T-helper 17 cell (primary cell): ENCODE measurements around the gene TPRN. TPM values are rescaled to one million over a fixed set of nuclear protein-coding genes. Genes with fewer than 3 reads are reported as not detected.

Source experiments
- ATAC-seq: fragments of 150-1000 bp; cut with Tn5 transposase; 2 replicates; pipeline ENCODE4 v1.10.0; 2021; ENCODE audit warnings: mild to moderate bottlenecking, moderate library complexity
- DNase-seq, 3 donors: peaks; one replicate each; pipeline versions ENCODE4 v3.0.0 to v3.0.0-alpha.2; 2020 to 2021
- H3K9me3 ChIP-seq: one replicate; pipeline ENCODE4 v1.7.0; 2013; ENCODE audit warnings: low read length, mild to moderate bottlenecking; ENCODE audit not compliant: control insufficient read depth, poor library complexity, severe bottlenecking
- H3K27ac Mint-ChIP-seq: one replicate; pipeline ENCODE4 v1.8.0; 2022; ENCODE audit warnings: mild to moderate bottlenecking, moderate library complexity, mixed read lengths
- H3K27me3 Mint-ChIP-seq: one replicate; pipeline ENCODE4 v1.8.0; 2022; ENCODE audit warnings: mixed read lengths
- H3K36me3 Mint-ChIP-seq: one replicate; pipeline ENCODE4 v1.8.0; 2022; ENCODE audit warnings: low read depth, mixed read lengths
- H3K4me1 Mint-ChIP-seq: one replicate; pipeline ENCODE4 v1.8.0; 2022; ENCODE audit warnings: mild to moderate bottlenecking, mixed read lengths
- H3K4me3 Mint-ChIP-seq: one replicate; pipeline ENCODE4 v1.8.0; 2022; ENCODE audit warnings: mild to moderate bottlenecking, moderate library complexity, mixed read lengths
- total RNA-seq, 4 donors: library from RNA in 2 of 4; stranded (reverse) in 2 of 4; gene quantifications; one replicate each; pipeline ENCODE4 v1.2.3 and lab custom pipeline; 2022 to 2026

TPRN gene
- total RNA-seq, 2 donors from 2014 or later = 5.7 to 6.3 TPM

GRCh38 chr9:137231372-137232039 is 31.0 kb upstream of the TPRN start:
- H3K9me3 ChIP-seq = no peaks in the 10 kb centered on the region
- Mint-ChIP-seq H3K36me3 (peaks cover 2% of the 10 kb centered on the region), H3K27me3 (peaks cover 15% of the 10 kb centered on the region), H3K27ac (no peak overlapping the region), H3K4me3 (no peak overlapping the region), H3K4me1 (peaks cover 4% of the 10 kb centered on the region)
- DNase-seq (no peak), ATAC-seq (no peak)

GRCh38 chr9:137230705-137231371 is 30.3 kb upstream of the TPRN start, which contains the start of gene SLC34A3:
Gene SLC34A3 (plus strand): TSS chr9:137230901. CDS start chr9:137231703, 802 bp downstream.
- peaks cover 15% of the 10 kb centered on the region for H3K27me3 Mint-ChIP-seq
- no peak for ATAC-seq
- peaks cover 4% of the 10 kb centered on the region for H3K4me1 Mint-ChIP-seq
- H3K36me3 Mint-ChIP-seq = peaks cover 2% of the 10 kb centered on the region
- DNase-seq = no peak
- no peak within 1 kb of the TSS for H3K27ac Mint-ChIP-seq
- H3K9me3 ChIP-seq = no peaks in the 10 kb centered on the region
- H3K4me3 Mint-ChIP-seq = no peak within 1 kb of the TSS

GRCh38 chr9:137229903-137230704 is 29.6 kb upstream of the TPRN start:
- Mint-ChIP-seq H3K4me1 (peaks cover 4% of the 10 kb centered on the region), H3K36me3 (peaks cover 2% of the 10 kb centered on the region), H3K27me3 (peaks cover 12% of the 10 kb centered on the region), H3K4me3 (no peak overlapping the region), H3K27ac (no peak overlapping the region)
- ATAC-seq = no peak
- no peak for DNase-seq
- no peaks in the 10 kb centered on the region for H3K9me3 ChIP-seq

- Mint-ChIP-seq H3K36me3 (peaks cover 2% of the 10 kb centered on the region), H3K4me1 (peaks cover 4% of the 10 kb centered on the region), H3K4me3 (no peak overlapping the region), H3K27me3 (peaks cover 6% of the 10 kb centered on the region), H3K27ac (no peak overlapping the region)
- DNase-seq (no peak), ATAC-seq (no peak)
- no peaks in the 10 kb centered on the region for H3K9me3 ChIP-seq
Observed at GRCh38 chr9:137228968-137229896, 28.7 kb upstream of the TPRN start.

- ATAC-seq (no peak), DNase-seq (no peak)
- H3K4me3 Mint-ChIP-seq = no peak overlapping the region
- peaks cover 6% of the 10 kb centered on the region for H3K27me3 Mint-ChIP-seq
- H3K36me3 Mint-ChIP-seq = peaks cover 2% of the 10 kb centered on the region
- no peaks in the 10 kb centered on the region for H3K9me3 ChIP-seq
- H3K27ac Mint-ChIP-seq = no peak overlapping the region
- peaks cover 4% of the 10 kb centered on the region for H3K4me1 Mint-ChIP-seq
Observed at GRCh38 chr9:137228506-137228967, 28.0 kb upstream of the TPRN start.

- Mint-ChIP-seq H3K27me3 (peaks cover 6% of the 10 kb centered on the region), H3K36me3 (peaks cover 2% of the 10 kb centered on the region), H3K27ac (no peak overlapping the region), H3K4me3 (no peak overlapping the region), H3K4me1 (peaks cover 4% of the 10 kb centered on the region)
- no peaks in the 10 kb centered on the region for H3K9me3 ChIP-seq
- DNase-seq = no peak
- no peak for ATAC-seq
Observed at GRCh38 chr9:137227853-137228505, 27.4 kb upstream of the TPRN start.

GRCh38 chr9:137227054-137227852 is 26.7 kb upstream of the TPRN start, which contains the start of gene RNF224:
Gene RNF224 (plus strand): TSS chr9:137227502. CDS start chr9:137228336, 834 bp downstream.
- no peaks in the 10 kb centered on the region for H3K9me3 ChIP-seq
- Mint-ChIP-seq H3K36me3 (peaks cover 2% of the 10 kb centered on the region), H3K4me1 (peaks cover 6% of the 10 kb centered on the region), H3K27me3 (peaks cover 6% of the 10 kb centered on the region), H3K4me3 (no peak within 1 kb of the TSS), H3K27ac (no peak within 1 kb of the TSS)
- ATAC-seq = peak; percentile 43
- DNase-seq = peak; percentile 67 to 75 (median 70)

- ATAC-seq (no peak), DNase-seq (no peak)
- peaks cover 6% of the 10 kb centered on the region for H3K4me1 Mint-ChIP-seq
- H3K27me3 Mint-ChIP-seq = peaks cover 6% of the 10 kb centered on the region
- H3K9me3 ChIP-seq = no peaks in the 10 kb centered on the region
- peaks cover 2% of the 10 kb centered on the region for H3K36me3 Mint-ChIP-seq
- H3K27ac Mint-ChIP-seq = no peak overlapping the region
- no peak overlapping the region for H3K4me3 Mint-ChIP-seq
Observed at GRCh38 chr9:137226338-137227053, 26.0 kb upstream of the TPRN start.

GRCh38 chr9:137225699-137226331 is 25.3 kb upstream of the TPRN start:
- Mint-ChIP-seq H3K4me3 (no peak overlapping the region), H3K27me3 (peaks cover 6% of the 10 kb centered on the region), H3K36me3 (peaks cover 2% of the 10 kb centered on the region), H3K27ac (no peak overlapping the region), H3K4me1 (peaks cover 6% of the 10 kb centered on the region)
- ATAC-seq (no peak), DNase-seq (no peak)
- H3K9me3 ChIP-seq = no peaks in the 10 kb centered on the region

GRCh38 chr9:137224830-137225694 is 24.5 kb upstream of the TPRN start, which contains the start of gene CYSRT1:
Gene CYSRT1 (plus strand): TSS chr9:137225174. CDS start chr9:137225622, 448 bp downstream.
- no peak for ATAC-seq
- Mint-ChIP-seq H3K4me1 (peaks cover 6% of the 10 kb centered on the region), H3K4me3 (peak within 1 kb of the TSS; percentile 82), H3K27ac (peak within 1 kb of the TSS; percentile 16), H3K27me3 (peaks cover 6% of the 10 kb centered on the region), H3K36me3 (peaks cover 2% of the 10 kb centered on the region)
- DNase-seq = no peak
- H3K9me3 ChIP-seq = no peaks in the 10 kb centered on the region
